Esophagus muscularis mucosa (tissue), 4 donors: ENCODE measurements around the gene PLD1. TPM values are rescaled to one million over a fixed set of nuclear protein-coding genes. Genes with fewer than 3 reads are reported as not detected.

Source experiments
- DNase-seq: peaks from one replicate; pipeline ENCODE4 v3.0.0-alpha.2; 2017; ENCODE audit errors: extremely low spot score
- H3K27ac ChIP-seq, 4 donors: fragments of 200-600 bp; sonication (generic); replicated peaks in 1 of 4; 1 replicate in 3 of 4; 2 replicates in 1 of 4; pipeline ENCODE4 v1.5.1; 2016 to 2019; ENCODE audit warnings: mild to moderate bottlenecking in 1 of 4
- H3K27me3 ChIP-seq, 4 donors: fragments of 200-600 bp; sonication (generic); one replicate each; pipeline versions ENCODE4 v1.5.1 to v1.6.0; 2016 to 2019
- H3K36me3 ChIP-seq, 4 donors: fragments of 200-600 bp; sonication (generic); one replicate each; pipeline ENCODE4 v1.5.1; 2016 to 2019
- H3K4me1 ChIP-seq, 4 donors: fragments of 200-600 bp; sonication (generic); one replicate each; pipeline ENCODE4 v1.5.1; 2016 to 2019
- H3K4me3 ChIP-seq, 4 donors: fragments of 200-600 bp; sonication (generic); 1 replicate in 2 of 4; 2 replicates in 2 of 4; pipeline ENCODE4 v1.5.1; 2016 to 2019; ENCODE audit warnings: mild to moderate bottlenecking in 4 of 4, moderate library complexity in 1 of 4
- H3K9me3 ChIP-seq, 4 donors: fragments of 200-600 bp; sonication (generic); 1 replicate in 3 of 4; 2 replicates in 1 of 4; pipeline ENCODE4 v1.5.1; 2016 to 2019
- EP300 ChIP-seq: sonication (generic); formaldehyde crosslinking; IDR thresholded peaks from one replicate; pipeline ENCODE4 v1.6.1; 2017; ENCODE audit warnings: antibody characterized with exemption
- POLR2A ChIP-seq: fragments of 450-650 bp; IDR thresholded peaks from one replicate; pipeline ENCODE4 v1.6.1; 2017; ENCODE audit warnings: antibody characterized with exemption, moderate library complexity, mild to moderate bottlenecking, low read depth
- POLR2AphosphoS5 ChIP-seq, 2 donors: sonication (generic); formaldehyde crosslinking; IDR thresholded peaks; one replicate each; pipeline ENCODE4 v1.6.1; 2017; ENCODE audit warnings: antibody characterized with exemption in 2 of 2
- WGBS: methylation state at CpG from one replicate; pipeline ENCODE4 v1.1.5; 2018; 5-methylcytosine and 5-hydroxymethylcytosine counted together
- intact Hi-C: fragments of 100-400 bp; cut with DNase I; formaldehyde crosslinking; loops from one replicate; pipeline ENCODE4 v1.15.1; 2023
- total RNA-seq, 4 donors: library from RNA; depleted of rRNA; stranded (reverse); fragments of >200 nt; gene quantifications; one replicate each; pipeline versions ENCODE4 v1.1.0 to v1.2.1, GENCODE V29; 2016
- TF ChIP-seq, protein P1 (sequence below), 3 experiments: fragments of 200-600 bp in 2 of 3; fragments of 450-650 bp in 1 of 3; sonication (generic) in 2 of 3; IDR thresholded peaks; one replicate each; pipeline ENCODE4 v1.5.1; 2017 to 2019; ENCODE audit warnings: antibody characterized with exemption in 3 of 3, mild to moderate bottlenecking in 2 of 3, moderate library complexity in 1 of 3

The PLD1 gene
- total RNA-seq, 4 donors from 2014 or later: 12.4 to 21.1 (median 18.5) TPM

DNA sequence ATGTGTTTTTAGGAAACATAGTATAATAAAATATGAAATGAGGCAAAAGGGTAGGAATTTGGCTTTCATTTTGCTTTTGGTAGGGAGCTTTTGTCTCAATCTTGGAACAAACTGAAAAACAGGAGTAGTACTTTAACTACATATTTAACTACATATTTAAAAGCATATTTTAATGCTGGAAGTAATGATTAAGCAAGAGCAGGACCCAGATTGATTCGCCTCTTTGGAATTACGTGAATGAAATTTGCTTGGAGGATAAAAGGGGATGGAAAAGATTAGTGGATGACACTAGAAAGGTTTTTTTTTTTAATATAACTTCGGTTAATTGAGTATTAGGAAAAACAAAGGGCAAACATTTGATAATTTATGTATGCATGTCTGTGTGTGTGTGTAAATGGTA, 21.7 kb upstream of the PLD1 start:
- no peak overlapping the region for H3K4me3 ChIP-seq
- no peak for DNase-seq
- H3K27me3 ChIP-seq: no peaks in the 10 kb centered on the region
- H3K4me1 ChIP-seq: peaks cover 33 to 41% (median 35%) of the 10 kb centered on the region in 4 donors
- intact Hi-C loops: loop anchor here (5.0 kb wide), 1 partner anchor 60 kb away; no protein-coding TSS in a partner anchor
- 81% methylated on average over 3 of the region's 3 CpGs for WGBS
- peak overlapping the region in 1 of 4 donors; percentile 14 for H3K27ac ChIP-seq
- no peak for TF ChIP-seq EP300
- TF ChIP-seq POLR2A: no peak
- TF ChIP-seq, protein P1, sequence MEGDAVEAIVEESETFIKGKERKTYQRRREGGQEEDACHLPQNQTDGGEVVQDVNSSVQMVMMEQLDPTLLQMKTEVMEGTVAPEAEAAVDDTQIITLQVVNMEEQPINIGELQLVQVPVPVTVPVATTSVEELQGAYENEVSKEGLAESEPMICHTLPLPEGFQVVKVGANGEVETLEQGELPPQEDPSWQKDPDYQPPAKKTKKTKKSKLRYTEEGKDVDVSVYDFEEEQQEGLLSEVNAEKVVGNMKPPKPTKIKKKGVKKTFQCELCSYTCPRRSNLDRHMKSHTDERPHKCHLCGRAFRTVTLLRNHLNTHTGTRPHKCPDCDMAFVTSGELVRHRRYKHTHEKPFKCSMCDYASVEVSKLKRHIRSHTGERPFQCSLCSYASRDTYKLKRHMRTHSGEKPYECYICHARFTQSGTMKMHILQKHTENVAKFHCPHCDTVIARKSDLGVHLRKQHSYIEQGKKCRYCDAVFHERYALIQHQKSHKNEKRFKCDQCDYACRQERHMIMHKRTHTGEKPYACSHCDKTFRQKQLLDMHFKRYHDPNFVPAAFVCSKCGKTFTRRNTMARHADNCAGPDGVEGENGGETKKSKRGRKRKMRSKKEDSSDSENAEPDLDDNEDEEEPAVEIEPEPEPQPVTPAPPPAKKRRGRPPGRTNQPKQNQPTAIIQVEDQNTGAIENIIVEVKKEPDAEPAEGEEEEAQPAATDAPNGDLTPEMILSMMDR (IDR thresholded peaks at IDR 0.05): no peak
- no peak for TF ChIP-seq POLR2AphosphoS5 (IDR thresholded peaks at IDR 0.05)
- no peaks in the 10 kb centered on the region for H3K36me3 ChIP-seq
- H3K9me3 ChIP-seq: no peaks in the 10 kb centered on the region

DNA sequence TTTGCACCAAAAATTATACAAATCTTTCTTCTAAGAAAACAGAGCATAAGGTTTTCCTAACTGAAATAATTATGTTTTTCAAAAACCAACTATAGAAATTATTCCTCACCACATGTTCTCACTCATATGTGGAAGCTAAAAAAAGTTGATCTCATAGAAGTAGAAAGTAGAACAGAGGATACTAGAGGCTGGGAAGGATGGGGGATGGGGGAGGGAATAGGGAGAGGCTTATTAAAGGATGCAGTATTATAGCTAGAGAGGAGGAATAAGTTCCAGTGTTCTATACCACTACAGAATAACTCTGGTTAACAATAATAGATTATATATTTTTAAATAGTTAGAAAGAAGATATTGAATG, 20.2 kb upstream of the PLD1 start:
- H3K27ac ChIP-seq: peak overlapping the region; percentile 46 to 64 (median 52)

DNA sequence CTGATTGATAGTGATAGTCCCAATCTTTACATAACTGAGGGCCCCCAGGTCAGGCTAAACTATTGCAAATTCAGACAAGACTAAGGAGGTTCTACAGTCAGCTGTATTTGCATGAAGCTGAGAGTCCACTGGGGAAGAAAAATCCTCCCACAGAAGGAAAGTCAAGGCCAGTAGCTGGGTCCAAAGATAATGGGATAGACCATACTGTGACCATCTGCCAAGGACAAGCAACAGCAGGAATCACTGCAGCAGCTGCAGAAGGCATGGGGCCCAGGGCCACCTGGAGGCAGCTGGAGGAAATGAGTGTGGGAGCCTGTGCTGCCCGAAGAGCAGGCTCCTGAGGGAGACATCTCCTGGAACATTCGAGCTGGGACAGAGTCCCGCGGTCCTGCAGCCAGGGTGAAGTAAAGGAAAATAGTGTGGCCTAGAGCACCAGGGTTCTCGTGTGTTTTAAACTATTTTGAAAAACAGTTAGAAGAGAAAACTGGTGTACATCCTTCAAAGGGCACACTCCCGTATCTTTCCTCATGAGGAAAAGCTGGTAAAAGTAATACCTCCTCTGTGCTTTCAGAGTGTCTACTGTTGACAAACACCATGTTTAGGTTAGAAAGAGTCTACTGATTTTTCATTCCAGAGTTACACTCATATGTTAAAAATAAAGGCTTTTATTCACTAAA, 19.7 kb upstream of the PLD1 start:
- DNase-seq: no peak
- Histone ChIP-seq H3K4me1 (peaks cover 27 to 41% (median 33%) of the 10 kb centered on the region in 4 donors), H3K27ac (peak overlapping the region; percentile 46 to 64 (median 52)), H3K4me3 (no peak overlapping the region), H3K36me3 (no peaks in the 10 kb centered on the region), H3K9me3 (no peaks in the 10 kb centered on the region), H3K27me3 (no peaks in the 10 kb centered on the region)
- intact Hi-C loops: loop anchor here (5.0 kb wide), 1 partner anchor 58 kb away; no protein-coding TSS in a partner anchor
- 17% methylated on average over 6 of the region's 6 CpGs for WGBS
- TF ChIP-seq POLR2A (no peak), EP300 (no peak), POLR2AphosphoS5 (IDR thresholded peaks at IDR 0.05) (peak; percentile 67 to 80)
- TF ChIP-seq, protein P1 (IDR thresholded peaks at IDR 0.05): peak; percentile 69 to 84 (median 71)

More for the DNA sequence above, 20.2 kb upstream of the PLD1 start:
- Histone ChIP-seq H3K9me3 (no peaks in the 10 kb centered on the region), H3K4me3 (no peak overlapping the region), H3K27me3 (no peaks in the 10 kb centered on the region), H3K36me3 (no peaks in the 10 kb centered on the region), H3K4me1 (peaks cover 29 to 41% (median 34%) of the 10 kb centered on the region in 4 donors)
- TF ChIP-seq EP300: no peak
- DNase-seq: no peak
- intact Hi-C loops: loop anchor here (5.0 kb wide), 1 partner anchor 58 kb away; no protein-coding TSS in a partner anchor

DNA sequence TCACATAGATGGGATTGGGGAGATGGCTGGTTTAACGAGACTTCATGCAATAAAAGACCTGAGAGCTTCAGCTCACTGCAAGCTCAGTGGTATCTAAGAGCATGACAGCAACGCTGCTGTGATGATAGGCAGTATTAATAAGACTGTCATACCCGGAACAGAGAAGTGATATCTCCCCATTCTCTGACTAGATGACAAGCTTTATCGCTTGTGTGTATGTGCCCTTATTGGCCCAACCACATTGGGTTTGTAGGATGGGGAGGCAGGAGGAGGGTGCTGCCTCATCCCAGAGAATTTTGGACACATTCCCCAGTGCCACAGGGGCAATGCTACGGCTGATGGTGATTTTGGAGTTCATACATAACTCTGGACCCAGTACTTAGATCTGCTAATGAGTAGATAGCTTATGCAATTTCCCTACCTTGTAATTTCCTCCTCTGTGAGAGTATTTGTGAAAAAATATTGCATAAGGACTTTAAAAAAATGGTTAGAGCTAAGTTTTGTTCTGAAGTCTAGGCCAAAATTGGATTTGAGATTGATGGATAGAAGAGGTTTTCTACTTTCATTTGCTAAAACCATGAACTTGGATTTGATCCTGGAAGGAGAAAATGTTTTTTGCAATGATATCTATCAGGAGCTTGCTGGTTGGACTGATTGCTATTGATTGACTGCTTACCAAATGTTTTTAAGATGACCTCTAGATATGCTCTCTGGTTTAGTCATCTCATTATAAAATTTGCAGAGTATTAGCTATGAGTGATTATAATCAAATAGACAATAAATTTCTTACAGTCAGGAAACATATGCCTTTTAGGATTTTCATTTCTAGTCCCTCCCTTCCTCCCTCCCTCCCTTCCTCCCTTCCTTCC, 18.9 kb upstream of the PLD1 start:
- DNase-seq: no peak
- Histone ChIP-seq H3K4me1 (peaks cover 22 to 35% (median 29%) of the 10 kb centered on the region in 4 donors), H3K9me3 (no peaks in the 10 kb centered on the region), H3K36me3 (no peaks in the 10 kb centered on the region), H3K4me3 (no peak overlapping the region), H3K27me3 (no peaks in the 10 kb centered on the region), H3K27ac (peak overlapping the region; percentile 46 to 64 (median 55))
- intact Hi-C loops: no loop called here
- WGBS: 85% methylated on average over 5 of the region's 5 CpGs
- TF ChIP-seq EP300: no peak
- TF ChIP-seq, protein P1 (IDR thresholded peaks at IDR 0.05): no peak
- no peak for TF ChIP-seq POLR2A

DNA sequence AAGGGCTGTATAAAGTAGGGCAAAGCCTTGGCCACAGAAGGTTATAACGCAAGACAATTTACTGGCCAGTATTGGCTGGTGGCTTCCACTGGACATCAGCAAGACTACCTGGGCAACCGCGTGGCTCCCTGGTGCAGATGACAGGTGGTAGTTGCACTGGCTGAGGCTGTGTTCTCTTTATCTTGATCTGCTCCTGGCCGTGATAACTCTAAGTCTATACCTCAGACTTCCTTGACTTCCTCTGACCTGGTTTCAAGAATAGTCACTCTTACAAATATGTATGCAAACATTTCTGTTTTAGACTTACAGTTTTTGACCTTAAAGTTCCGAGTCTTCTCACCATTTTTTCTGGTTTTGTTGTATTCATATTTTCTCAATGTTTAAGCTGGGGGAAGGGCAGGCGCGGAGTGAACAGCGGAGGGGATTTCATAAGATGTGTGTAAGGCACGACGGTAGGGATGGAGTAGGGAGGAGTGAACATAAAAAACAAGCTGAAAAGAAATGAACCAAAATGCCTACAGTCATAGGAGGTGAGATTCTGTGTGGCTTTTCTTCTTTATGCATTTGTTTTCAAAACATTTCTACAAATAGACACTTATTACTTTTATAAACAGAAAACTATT, 17.7 kb upstream of the PLD1 start:
- Histone ChIP-seq H3K27ac (no peak overlapping the region), H3K36me3 (no peaks in the 10 kb centered on the region), H3K27me3 (no peaks in the 10 kb centered on the region), H3K4me1 (peaks cover 11 to 23% (median 17%) of the 10 kb centered on the region in 4 donors), H3K9me3 (no peaks in the 10 kb centered on the region), H3K4me3 (no peak overlapping the region)
- intact Hi-C loops: no loop called here
- 86% methylated on average over 10 of the region's 10 CpGs for WGBS
- no peak for TF ChIP-seq POLR2A
- TF ChIP-seq, protein P1 (IDR thresholded peaks at IDR 0.05): no peak
- no peak for TF ChIP-seq POLR2AphosphoS5 (IDR thresholded peaks at IDR 0.05)
- no peak for TF ChIP-seq EP300
- no peak for DNase-seq
